ENCODE results near the gene PTTG1IP. TPM values are rescaled to one million over a fixed set of nuclear protein-coding genes. Genes with fewer than 3 reads are reported as not detected.

PTTG1IP gene
- total RNA-seq = 172 TPM

DNA sequence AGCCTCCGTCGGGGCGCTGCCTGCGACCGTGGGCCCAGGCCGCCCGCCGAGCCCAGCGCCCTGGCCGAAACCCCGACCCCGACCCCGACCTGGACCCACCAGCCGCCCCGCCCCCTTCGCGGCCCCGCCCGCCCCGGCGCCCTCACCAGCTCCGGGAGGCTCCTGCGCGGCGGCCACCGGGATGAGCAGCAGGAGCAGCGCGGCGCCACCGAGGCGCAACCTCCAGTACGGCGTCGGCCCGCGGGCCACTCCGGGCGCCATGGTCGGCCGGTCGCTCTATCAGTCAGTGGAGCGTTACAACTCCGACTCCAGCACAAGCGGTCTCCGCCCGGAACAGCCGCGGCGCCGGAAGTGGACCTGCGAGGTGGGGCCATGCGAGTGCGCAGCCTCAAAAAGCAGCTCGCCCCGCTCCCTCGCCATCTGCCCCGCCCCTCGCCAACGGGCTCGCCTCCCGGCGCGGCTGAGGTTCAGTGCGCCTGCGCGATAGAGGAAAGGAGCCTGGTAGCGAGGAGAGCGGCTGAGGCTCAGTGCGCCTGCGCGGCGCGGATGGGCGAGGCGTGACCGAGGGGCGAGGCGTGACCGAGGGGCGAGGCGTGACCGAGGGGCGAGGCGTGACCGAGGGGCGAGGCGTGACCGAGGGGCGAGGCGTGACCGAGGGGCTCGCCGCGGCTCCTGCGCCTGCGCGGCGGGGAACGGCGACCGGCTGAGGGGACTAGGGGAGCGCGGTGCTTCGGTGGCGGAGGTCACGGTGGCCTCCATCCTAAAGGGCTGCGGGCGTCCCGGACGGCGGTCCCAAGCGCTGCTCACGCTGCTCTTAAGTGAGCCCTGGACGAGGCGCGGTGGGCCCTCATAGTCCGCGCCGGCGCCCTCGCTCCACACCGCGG lies at the start of gene PTTG1IP:
Gene PTTG1IP (minus strand): TSS at position 335 of the 884 bp plus-strand sequence. CDS start 74 bp downstream, at position 261.

DNA sequence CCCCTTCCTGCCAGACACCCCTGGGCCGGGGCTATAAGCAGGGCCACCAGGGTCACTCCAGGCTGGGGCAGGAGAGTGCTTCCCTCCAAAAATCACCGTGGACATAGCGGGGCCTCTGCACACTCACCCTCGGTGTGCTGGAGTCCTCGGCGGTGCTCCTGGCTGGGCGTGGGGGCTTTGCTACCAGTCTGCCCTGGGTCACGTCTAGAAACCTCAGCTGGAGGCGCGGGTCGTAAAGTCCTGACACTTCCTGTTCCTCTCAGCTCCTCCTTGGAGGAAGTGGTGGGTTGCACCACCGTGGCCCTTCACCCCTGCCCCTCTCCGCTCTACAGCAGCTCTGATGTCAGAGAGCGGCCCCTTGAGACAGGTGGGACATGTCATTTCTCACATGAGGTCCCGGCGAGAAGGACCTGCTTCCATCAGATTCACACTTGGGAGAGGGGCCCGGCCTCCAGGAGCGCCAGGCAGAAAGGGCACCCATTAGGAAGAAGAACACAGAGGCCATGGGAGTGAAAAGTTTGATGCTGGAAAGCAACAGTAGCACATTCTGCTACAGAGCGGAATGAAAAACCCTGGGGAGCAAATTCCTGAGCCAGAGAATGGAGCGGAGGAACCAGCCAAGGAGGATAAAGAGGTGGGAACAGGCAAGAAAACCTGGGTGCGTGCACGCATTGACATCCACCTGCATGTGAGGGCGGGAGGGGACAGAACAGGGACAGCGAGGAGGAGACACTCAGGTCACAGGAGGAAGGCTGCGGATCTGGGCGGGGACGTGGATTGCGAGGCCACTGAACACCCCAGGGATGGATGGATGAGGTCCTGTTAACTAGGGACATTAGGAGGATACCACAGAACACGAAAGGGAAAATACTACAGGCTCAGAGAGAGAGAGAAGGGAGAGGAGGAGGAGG lies 47.5 kb upstream of the PTTG1IP start, which contains the start of gene ITGB2:
Gene ITGB2 (minus strand): TSS at position 206 of the 911 bp plus-strand sequence. CDS start 10,117 bp downstream, outside the sequence.

GRCh38 chr21:44817914-44818639 lies 55.4 kb downstream of the PTTG1IP start, which contains the start of gene SUMO3:
Gene SUMO3, minus strand, starts transcription at chr21:44818062. Its CDS starts 94 bp downstream, at chr21:44817968.

DNA sequence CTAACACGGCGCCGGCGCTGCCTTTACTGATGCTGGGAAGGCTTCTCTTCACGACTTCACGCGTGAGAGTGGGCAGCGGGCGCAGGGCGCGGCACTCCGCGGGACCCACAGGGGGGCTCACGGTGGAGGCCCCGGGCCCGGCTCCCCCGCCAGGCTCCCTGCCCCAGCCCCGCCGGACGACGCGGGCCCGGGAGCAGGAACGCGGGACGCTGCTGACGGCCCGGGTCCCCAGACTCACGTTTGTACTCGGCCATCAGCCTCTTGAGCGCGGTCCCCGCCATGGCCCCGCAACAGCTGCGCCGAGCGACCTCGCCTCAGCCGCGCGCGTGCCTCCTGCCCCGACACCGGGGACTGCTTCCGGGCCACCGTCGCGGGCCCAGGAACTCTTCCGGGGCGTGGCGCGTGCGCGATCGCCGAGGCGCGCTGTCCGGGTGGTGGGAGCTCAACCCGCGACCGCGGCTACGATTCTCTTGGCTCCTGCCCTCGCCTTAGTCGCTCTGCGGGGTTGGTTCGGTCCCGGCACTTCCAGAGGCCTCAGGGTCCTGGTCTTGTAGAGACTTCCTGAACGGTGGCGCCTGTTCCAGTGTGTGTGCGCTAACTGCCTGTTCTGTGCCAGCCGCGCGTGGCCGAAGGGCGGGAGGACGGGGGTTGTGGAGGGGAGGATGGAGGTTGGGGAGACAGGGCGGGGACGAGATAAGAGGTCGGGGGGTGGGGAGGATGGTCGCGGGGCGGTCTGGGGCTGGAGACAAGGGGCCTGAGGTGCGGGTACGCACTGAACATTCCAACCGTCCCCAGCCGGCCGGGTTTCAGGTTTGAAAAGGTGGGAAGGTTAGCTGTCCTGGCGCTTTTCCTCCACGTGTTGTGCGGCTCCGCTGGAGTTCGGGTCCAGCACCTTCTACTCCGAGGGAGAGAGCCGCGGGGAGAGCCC lies 71.8 kb downstream of the PTTG1IP start, which contains the start of gene UBE2G2:
Gene UBE2G2 (minus strand): TSS at position 353 of the 928 bp plus-strand sequence. CDS start 72 bp downstream, at position 281.

Other genes starting within 250 kb of the PTTG1IP start
- not detected for gene KRTAP10-9, start 246.6 kb downstream of the PTTG1IP start, total RNA-seq
- not detected for gene KRTAP10-10, start 236.3 kb downstream of the PTTG1IP start, total RNA-seq
- not detected for gene KRTAP10-11, start 227.3 kb downstream of the PTTG1IP start, total RNA-seq
- not detected for gene KRTAP12-4, start 219.0 kb downstream of the PTTG1IP start, total RNA-seq
- gene KRTAP12-3, start 215.8 kb downstream of the PTTG1IP start, total RNA-seq = not detected
- gene KRTAP12-2, start 206.8 kb downstream of the PTTG1IP start, total RNA-seq = not detected
- gene KRTAP12-1, start 191.5 kb downstream of the PTTG1IP start, total RNA-seq = not detected
- not detected for gene KRTAP10-12, start 176.5 kb downstream of the PTTG1IP start, total RNA-seq
- gene TSPEAR, start 162.1 kb downstream of the PTTG1IP start, total RNA-seq = not detected
- 73.3 TPM for gene UBE2G2, start 71.9 kb downstream of the PTTG1IP start, total RNA-seq
- gene SUMO3, start 55.6 kb downstream of the PTTG1IP start, total RNA-seq = 59.3 TPM
- 24.1 TPM for gene ITGB2, start 47.2 kb upstream of the PTTG1IP start, total RNA-seq
- gene SLX9, start 66.3 kb upstream of the PTTG1IP start, total RNA-seq = 13.9 TPM
- gene ADARB1, start 200.9 kb upstream of the PTTG1IP start, total RNA-seq = 79.0 TPM